ENCODE data around the gene IMMT.

Gene IMMT

DNA sequence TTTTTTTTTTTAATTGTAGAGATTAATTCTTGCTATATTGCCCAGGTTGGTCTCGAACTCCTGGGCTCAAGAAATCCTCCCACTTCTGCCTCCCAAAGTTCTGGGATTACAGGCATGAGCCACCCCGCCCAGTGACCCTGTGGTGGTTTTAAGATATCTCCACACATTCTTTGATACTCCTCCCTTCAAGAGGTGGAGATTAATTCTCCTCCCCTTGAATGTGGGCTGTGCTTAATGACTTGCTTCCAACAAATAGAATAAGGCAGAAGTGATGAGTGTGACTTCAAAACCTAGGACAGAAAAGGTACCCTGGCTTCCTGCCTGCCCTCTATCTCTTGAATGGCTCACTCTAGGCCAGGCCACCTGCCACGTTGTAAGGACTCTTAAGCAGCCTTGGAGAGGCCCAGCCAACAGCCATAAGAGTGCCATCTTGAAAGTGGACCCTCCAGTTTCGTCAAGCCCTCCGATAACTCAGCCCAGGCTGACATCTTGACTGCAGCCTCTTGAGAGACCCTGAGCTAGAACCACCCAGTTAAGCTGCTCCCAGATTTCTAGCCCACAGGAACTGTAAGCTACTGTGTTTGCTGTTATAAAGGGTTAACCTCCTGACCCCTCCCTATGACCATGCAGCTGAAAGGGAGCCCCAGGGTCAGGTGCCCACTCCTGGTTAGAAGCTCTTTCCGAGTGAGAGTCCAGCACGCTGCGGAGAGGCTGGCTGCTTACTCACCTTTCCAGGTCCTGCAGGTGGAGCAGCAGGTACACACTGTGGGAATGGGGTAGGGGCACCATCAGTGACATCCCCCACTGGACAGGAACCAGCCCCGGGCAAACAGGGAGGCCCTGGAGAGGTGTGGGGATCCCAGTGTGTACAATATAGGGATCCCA, 31.6 kb upstream of the IMMT start:
- DNase-seq, result no peak

DNA sequence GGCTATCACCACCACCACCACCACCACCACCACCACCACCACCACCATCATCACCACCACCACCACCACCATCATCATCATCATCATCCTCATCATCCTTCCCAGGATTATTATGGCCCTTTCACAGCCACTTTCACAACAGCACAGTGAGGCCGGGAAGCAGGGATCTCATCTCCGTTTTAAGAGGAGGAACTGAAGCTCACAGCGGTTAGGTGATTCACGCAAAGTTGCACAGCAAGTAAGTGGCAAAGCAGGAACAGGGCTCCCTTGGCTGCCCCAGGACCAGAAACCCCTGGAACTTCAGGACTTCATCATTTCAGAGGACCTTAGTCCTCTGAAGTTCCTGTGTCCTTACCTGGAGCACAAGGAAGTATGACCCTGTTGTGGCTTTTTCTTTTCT, 30.8 kb upstream of the IMMT start:
- DNase-seq, result no peak

DNA sequence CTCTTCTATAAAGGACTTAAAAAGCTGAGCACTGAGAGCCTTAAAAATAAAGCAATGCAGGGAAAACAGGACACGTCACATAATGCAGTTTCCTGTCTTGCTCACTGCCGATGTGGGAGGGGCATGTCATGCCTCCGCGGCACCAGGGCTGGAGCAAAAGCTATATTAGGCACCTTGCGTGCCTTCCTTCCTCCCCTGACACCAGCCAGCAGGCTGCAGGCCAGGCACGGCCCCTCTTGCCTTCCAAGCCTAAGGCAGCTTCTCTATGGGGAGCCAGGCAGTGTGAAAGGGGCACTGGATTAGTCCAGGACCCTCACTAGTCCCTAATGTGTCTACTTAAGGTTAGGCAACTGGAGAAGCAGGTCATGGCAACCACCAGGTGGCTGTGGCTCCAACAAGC, 30.3 kb upstream of the IMMT start:
- DNase-seq, result peak in 41 of 58 donors; percentile 7 to 81 (median 46)

DNA sequence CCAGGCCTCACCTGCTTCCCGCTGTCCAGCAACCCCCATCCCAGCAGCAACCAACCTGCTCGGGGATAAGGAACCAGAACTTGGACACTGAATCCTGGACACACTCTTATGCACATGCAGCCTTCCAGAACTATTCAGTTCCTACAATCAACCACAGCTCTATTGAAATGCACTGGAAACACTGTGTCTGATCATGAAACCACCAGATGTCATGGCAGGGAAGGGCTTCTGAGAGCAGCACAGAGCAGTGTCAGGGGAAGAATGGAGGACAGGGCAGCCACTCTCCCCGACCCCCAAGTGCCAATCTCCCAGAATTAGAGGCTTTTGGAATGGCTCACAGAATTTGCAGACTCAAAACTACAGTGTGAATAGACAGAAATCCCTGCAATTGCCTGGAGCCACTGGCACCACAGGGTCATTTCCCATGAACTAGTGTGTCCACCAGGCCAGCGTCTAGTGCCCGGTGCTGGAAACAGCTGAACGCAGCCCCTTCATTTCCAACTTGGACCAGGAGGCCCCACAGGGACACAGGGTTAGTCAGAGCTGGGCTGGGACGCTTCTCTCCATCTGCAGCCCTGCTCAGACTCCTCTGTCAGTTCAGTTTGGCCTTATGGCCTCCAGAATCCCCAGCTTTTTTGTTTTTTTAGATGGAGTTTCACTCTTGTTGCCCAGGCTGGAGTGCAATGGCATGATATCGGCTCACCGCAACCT, 29.5 kb upstream of the IMMT start:
- DNase-seq, result peak in 1 of 58 donors; percentile 9

DNA sequence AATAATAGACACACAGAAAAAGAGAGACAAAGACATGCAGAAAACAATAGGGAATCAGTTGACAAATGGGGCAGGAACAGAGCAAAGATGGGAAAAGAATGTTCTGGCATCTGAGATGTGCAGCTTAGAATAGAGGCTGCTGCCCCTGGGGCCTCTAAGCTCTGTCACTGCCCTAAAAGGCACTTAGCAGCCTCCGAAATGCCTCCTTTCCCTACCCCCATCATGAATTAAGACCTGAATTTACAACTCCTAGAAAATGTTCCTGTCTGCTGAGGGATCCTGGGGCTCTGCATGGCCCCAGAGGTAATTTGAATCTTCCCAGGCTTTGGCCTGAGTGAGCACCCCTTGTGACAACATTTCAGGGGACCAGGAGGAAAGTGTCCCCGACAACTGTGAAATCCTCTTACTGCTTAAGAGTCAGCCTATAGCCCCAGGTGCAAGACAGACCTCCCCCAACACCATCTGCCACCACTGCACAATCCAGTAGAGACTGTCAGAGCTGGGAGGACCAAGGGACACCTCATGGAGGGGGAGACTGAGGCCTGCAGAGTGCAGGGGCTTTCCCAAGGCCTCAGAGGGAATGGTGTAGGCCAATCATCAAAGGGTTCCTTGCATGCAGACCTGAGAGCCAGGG, 28.8 kb upstream of the IMMT start:
- DNase-seq, result peak in 3 of 58 donors; percentile 11 to 14 (median 13)

DNA sequence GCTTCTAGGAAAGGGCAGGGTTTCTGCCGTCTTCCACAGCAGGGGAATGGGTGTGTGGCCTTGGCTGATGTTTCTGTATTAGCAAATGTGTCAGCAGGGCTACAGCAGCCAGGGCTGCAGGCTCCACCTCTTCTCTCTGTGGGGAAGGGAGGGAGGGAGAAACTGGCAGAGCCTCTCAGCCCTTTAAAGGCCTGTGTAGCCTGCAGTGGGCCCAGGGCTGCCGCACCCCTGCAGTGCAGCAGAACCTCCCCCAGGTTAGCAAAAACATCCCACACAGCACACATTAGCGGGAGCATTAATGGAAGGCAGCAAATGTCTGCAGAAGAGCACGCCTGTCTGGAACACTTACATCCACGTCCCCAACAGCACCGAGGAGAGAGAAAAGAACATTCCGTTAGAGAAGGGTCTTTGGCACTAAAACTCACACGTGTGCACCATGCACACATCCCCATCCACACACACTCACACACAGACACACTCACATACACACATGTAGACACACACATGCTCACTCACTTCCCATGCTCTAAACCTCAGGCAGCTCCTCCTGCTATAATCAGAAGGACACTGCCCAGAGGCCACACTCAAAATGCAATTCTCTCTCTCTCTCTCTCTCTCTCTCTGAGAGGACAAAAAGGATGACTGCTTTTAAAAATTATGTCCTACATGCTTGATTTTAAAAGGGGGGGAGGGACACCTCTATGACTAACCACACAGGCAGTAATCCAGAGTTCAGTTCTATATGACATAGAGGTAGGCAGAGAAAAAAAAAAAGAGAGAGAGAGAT, 28.1 kb upstream of the IMMT start:
- DNase-seq, result peak in 45 of 58 donors; percentile 9 to 77 (median 42)

DNA sequence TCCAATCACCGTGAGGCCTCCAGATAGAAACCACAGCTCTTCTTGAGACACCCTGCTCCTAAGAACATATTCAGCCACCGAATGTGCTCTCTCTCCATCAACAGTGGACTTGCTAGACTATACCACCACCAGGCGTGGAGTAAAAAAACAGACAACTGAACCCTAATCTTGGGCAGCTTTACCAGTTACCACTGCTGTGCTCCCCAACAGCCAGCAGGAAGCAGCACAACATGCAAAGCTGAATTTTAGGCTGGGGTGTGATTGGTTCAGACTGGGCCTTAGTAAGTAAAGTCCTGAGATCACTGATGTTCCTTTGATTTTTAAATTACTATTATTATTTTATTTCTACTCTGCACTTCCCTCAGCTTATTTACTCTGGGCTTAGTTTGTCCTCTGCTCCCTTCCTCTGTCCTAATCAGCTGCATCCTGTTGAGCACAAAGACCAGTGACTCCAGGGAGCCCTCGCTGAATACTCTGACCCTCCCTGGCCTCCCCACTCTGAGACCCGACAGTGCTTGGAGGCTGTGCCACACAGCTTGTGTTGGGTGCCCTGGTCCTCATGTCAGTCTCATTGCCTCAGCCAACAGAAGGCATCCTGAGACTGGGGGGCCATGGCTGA, 25.9 kb upstream of the IMMT start:
- DNase-seq, result peak in 42 of 58 donors; percentile 8 to 78 (median 28)

DNA sequence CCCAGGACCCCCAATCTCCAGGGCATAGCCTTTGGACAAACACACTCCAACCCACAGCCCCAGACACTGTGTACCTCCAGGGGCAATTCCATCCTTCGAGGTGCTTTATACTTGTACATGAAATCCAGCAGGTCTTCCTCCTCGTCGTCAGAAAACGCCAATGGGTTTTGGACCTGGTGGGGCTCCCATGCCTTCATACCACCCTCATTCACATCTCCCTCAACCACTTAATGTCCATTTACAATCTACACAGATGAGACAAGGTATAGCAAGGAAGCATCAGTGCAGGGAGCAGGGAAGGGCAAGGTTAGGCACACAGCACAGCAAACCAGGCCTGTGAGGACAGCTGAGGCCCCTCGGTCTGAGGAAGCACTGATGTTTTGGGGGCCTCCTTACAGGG, 24.6 kb upstream of the IMMT start:
- DNase-seq, result no peak

DNA sequence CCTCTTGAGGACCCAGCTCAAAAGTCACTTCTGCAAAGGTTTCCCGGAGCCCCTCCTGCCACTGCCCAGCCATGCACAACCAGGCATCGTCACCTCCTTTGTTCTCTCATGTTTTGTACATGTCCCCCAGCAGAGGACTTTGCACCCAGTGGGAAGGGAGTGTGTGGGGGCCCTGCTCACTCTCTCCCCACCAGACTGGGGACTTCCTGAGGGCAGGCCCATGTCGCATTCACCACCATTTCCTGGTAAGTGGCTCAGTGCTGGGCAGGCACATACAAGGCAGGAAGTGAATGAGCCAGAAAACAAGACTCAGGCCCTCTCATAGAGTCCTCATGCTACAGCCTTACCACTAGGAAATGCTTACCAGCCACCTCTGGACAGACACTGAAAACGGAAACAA, 22.9 kb upstream of the IMMT start:
- no peak for DNase-seq

DNA sequence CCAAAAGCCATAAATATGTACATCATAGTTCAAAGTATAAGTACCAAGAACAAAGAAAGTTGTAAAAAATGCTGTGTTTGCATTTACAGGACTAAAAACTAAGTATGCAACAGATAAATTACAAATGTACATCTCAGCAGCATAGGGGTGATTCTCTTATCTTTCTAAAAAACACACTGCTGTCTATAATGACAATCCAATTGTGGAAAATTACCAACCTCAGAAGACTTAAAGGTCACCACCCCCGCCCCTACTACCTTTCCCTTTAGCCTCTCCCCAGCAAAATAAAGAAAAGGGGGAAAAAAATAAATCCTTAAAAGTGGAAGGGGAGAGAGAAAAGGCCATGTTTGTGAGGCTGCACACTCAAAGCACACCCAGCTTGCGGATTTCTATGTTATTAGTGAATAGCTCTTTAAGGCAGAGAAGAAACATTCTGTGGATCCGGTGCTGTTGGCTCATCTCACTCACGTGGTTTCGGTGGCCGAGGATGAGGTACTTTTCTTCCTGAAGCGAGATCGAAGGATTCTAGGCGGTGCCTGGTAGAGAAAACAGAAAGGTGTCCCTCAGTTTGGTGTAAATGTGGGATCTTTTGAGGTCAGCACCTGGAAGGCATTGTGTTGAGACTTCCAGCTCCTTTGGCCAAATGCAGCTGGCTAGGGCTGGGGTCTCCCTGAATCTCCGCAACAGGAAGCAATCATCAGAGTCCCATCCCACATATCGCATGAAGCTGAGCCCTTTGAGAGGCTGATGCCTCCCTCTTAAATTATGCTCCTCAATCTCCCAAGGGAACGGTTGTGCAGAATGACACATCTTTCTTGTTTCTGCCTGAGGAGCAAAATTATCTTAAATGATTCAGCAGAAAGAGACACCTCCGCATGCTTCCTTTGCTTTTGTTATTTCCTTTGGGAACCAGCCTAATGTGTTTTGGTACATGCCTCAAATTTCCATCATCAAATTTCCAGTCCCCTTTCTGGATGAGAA, 21.6 kb upstream of the IMMT start:
- peak in 18 of 58 donors; percentile 3 to 67 (median 24) for DNase-seq

DNA sequence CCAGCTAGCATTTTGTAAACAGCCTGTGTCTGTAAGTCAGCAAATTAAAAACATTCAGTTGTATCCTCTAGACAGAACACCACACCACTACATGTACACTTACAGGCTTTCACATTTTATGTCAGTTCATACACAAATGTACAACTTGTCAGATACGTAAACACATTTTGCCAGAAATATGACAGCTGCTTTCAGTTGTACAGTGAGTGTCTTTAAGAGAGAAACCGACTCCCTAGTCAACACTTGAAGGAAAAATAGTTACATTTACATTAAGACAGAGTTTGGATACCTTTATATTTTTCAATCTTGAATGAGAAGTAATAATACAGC, 19.2 kb upstream of the IMMT start:
- DNase-seq, result no peak

DNA sequence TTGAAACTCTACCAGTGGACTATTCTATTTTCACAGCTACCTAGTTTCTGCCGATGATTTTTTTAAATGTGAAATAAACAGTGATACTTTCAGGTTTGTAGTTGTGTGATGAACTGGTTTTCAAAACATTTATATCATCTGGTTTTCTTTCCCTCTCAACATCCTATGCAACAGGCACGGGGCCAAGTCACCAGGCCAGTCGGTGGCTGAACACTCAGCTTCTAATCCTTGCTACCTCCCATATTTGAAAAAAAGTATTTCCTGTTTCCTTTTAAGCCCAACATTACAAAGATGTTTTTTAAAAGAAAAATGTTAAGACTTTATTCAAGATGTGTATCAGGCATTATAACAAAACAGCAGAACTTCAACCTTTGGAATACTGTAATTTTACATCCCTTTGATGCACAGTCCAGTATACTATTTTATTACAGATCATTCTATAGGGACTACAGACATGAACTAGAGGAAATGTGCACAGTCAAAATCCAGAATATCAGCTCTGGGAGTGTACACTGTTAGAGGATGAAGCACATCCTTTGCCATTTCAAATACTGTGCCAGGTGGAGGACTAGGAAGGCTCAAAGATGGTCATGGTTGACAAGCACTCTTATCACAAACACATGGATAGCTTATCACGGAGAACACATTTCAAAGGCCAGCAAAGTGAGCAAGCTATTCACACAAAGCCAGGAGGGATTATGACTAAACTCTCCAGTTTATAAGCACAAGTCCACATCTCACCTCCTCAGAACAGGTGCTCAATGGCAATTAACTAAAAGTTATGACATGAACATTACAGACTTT, 18.6 kb upstream of the IMMT start:
- DNase-seq, result peak in 2 of 58 donors; percentile 18 to 21

DNA sequence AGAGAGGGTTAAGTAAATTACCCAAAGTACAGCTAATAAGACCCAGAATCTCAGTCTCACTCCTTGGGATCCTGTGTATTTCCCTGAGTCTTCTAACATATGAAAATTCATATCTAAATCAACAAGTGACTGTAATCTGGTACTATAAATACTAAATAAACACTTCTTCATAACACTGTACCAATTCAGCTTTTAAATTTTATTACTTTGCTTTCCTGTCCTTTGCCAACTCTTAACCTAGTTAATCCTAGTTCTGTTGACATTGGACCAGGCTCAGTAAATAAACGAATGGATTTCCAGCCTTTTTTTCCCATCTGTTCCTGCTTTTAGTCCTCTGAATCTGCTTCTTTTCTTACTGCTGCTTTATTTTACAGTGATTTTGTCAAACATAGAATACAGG, 17.8 kb upstream of the IMMT start:
- no peak for DNase-seq

DNA sequence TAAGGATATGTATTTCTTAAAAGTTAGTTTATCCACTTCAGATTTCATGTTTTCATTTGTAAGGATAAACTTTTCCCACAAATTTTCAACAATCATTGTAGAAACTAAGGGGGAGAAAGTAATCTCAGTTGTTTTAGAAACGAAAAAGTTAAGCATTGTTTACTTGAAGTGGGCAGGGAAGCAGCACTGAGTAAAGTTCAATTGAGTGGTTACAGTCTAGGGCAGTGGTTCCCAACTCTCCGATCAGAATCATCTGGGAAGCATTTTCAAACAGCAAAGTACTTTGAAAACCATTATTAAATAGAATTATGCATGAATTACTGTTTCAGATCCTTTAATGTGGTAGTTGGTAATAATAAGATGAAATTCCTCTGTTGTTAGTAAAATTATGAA, 16.5 kb upstream of the IMMT start:
- no peak for DNase-seq

DNA sequence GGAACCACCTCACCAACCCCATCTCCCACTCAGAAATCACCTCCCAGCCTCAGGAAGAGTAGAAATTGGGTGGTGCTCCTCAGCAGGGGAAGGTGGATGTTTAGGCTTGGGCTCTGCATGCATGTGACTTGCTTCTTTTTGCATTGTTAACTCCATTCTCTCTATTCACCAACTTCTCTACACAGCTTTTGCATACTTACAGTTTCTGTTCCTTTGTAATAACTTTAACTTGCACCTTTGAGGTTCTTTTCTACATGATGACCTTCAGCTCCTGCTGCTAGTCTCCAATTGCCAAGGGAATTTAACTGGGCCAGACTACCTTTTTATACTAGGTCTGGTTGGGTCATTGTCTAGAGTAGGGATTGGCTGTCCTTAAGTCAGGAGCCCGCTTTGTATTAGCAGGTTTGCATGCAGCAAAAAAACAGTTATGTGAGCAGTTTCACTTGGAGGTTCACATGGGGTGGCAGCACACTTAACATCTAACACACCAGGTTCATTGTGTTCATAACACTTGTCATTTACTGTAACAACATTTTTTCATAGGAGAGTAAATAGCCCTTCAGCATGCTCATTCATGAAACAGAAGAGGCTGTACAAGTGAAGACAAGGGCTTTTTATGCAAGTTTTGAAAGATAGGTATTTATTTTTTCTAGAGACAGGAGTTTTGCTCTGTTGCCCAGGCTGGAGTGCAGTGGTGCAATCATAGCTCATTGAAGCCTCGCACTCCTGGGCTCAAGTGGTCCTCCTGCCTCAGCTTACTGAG, 16.0 kb upstream of the IMMT start:
- no peak for DNase-seq

DNA sequence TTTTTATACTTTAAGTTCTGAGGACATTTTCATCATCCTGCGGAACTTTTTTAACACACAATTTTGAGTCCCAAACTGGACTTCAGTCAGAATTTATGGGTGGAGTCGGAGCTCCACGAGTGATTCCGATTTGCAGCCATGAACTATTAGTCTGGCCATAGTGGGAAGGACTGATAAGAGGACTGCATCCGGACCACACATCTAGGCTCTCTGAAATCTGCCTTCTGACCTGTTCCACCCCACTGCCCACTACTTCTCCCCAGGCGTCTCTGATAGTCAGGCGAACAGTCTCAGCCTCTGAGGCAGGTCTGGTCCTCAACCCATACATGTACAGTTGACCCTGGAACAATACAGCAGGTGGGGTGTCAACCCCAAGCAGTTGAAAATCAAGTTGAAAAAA, 9.2 kb upstream of the IMMT start:
- no peak for DNase-seq

DNA sequence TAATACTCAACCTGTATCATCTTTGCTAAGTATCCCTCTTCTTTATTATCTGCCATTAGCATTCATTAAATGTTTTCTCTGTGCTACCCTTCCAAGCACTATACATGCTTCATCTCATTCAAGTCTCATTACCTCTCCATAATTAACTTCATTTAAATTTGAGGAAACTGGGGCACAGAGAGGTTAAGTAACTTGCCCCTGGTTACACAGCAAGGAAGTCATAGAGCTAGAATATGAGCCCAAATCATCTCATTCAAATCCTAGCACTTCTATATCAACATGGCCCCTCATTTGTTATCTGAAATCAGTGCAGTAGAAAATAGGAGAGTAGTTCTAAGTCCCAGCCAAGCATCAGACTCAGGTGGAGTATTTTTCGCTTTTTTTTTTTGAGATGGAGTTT, 8.4 kb upstream of the IMMT start:
- no peak for DNase-seq

DNA sequence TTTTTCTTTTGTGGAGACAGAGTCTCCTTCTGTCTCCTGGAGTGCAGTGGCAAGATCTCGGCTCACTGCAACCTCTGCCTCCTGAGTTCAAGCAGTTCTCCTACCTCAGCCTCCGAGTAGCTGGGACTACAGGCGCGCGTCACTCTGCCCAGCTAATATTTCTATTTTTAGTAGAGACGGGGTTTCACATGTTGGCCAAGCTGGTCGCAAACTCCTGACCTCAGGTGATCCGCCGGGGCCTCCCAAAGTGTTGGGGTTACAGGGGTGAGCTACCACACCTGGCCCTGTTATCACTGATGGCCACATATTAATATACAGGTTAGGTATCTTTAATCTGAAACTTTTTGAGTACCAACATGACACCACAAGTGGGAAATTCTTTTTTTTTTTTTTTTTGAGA, 7.4 kb upstream of the IMMT start:
- DNase-seq, result no peak

Measured in anterior cingulate cortex (tissue), 58 donors.